GM10847 (cell line): ENCODE measurements around the gene RFNG.

Source experiments
- POLR2A ChIP-seq: IDR thresholded peaks from 2 replicates; pipeline ENCODE4 v1.6.1; 2011; ENCODE audit not compliant: insufficient read length; ENCODE audit errors: extremely low read depth

The RFNG gene

GRCh38 chr17:82000803-82001570 lies 50.6 kb downstream of the RFNG start:
- TF ChIP-seq POLR2A: no peak

GRCh38 chr17:81999976-82000802 lies 51.4 kb downstream of the RFNG start:
- TF ChIP-seq POLR2A: no peak

- TF ChIP-seq POLR2A: no peak
Measured at GRCh38 chr17:81999587-81999975, 52.0 kb downstream of the RFNG start.

- no peak for TF ChIP-seq POLR2A
Measured at GRCh38 chr17:81998691-81999438, 52.7 kb downstream of the RFNG start.

- TF ChIP-seq POLR2A: no peak
Measured at GRCh38 chr17:81998212-81998611, 53.4 kb downstream of the RFNG start.
